Endothelial cell (in vitro differentiated cells): ENCODE measurements around the gene ZNF135. TPM values are rescaled to one million over a fixed set of nuclear protein-coding genes. Genes with fewer than 3 reads are reported as not detected.
A peak's percentile ranks its signal among the peaks of the same experiment; 100 is the strongest.

ENCODE experiments used
- DNase-seq: peaks from one replicate; pipeline ENCODE4 v3.0.0; 2021; ENCODE audit warnings: low spot score
- H3K27ac Mint-ChIP-seq: one replicate; pipeline ENCODE4 v1.8.0; 2021; ENCODE audit warnings: mixed read lengths, inconsistent platforms; ENCODE audit not compliant: unreplicated experiment
- H3K27me3 Mint-ChIP-seq: one replicate; pipeline ENCODE4 v1.8.0; 2021; ENCODE audit warnings: mild to moderate bottlenecking, moderate library complexity, mixed read lengths, inconsistent platforms; ENCODE audit not compliant: unreplicated experiment
- H3K36me3 Mint-ChIP-seq: one replicate; pipeline ENCODE4 v1.8.0; 2021; ENCODE audit warnings: mild to moderate bottlenecking, low read depth, mixed read lengths, inconsistent platforms; ENCODE audit not compliant: unreplicated experiment
- H3K4me1 Mint-ChIP-seq: one replicate; pipeline ENCODE4 v1.8.0; 2021; ENCODE audit warnings: mild to moderate bottlenecking, mixed read lengths, inconsistent platforms; ENCODE audit not compliant: unreplicated experiment
- H3K4me3 Mint-ChIP-seq: one replicate; pipeline ENCODE4 v1.8.0; 2021; ENCODE audit warnings: mild to moderate bottlenecking, mixed read lengths, inconsistent platforms; ENCODE audit not compliant: unreplicated experiment
- H3K9me3 Mint-ChIP-seq: one replicate; pipeline ENCODE4 v1.8.0; 2021; ENCODE audit warnings: mixed read lengths, inconsistent platforms; ENCODE audit not compliant: unreplicated experiment
- CTCF ChIP-seq: fragments of 200-600 bp; sonication (generic); IDR thresholded peaks from one replicate; pipeline ENCODE4 v1.5.0; 2021; ENCODE audit warnings: antibody characterized with exemption; ENCODE audit not compliant: unreplicated experiment
- total RNA-seq: library from RNA; stranded (reverse); fragmentation: NEBNext Ultra II Directional; extraction: Animal tissue kit (Norgen Biotek cat#: 25700); gene quantifications from one replicate; pipeline ENCODE4 v1.2.1, GENCODE V29; 2021; ENCODE audit not compliant: unreplicated experiment

ZNF135 gene
- total RNA-seq, 1 donor from 2014 or later, result 1.1 TPM

DNA sequence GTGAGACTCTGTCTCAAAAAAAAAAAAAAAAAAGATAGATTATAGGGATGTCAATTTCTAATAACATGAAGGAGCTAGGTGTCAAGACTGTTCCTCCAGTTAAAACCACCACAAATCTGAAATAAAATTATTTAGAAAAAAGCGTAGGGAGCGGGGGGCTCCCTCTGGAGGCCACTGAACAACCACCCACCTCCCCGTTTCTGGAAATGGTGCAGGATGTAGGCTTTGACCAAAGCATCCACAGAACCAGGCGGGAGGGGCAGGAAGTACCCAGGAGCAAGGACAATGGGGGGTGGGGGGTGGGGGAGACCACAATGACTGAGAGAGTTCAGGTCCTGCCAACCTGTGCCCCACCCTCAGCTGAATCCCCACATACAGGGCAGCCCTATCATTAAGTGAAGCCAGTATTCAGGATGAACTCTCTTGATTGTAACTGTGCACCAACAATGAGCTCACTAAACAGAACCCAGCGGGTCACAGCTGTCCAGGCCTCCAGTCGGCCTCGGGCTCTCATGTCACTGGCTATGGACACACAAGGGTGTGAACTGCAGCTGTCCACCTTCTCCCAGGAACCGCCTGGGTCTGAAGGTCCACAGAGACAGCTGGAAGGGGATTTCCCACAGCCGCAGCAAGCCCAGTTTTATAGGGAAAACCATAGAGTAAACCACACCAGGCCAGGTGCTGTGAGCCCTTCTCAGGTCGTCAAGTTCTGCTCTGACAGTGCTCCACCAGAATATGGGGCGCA, 32.3 kb downstream of the ZNF135 start:
- Mint-ChIP-seq H3K9me3 (peaks cover 16% of the 10 kb centered on the region), H3K4me3 (peak overlapping the region; percentile 73), H3K27ac (no peak overlapping the region), H3K27me3 (peaks cover 15% of the 10 kb centered on the region), H3K4me1 (no peaks in the 10 kb centered on the region), H3K36me3 (peaks cover 48% of the 10 kb centered on the region)
- no peak for TF ChIP-seq CTCF
- no peak for DNase-seq

DNA sequence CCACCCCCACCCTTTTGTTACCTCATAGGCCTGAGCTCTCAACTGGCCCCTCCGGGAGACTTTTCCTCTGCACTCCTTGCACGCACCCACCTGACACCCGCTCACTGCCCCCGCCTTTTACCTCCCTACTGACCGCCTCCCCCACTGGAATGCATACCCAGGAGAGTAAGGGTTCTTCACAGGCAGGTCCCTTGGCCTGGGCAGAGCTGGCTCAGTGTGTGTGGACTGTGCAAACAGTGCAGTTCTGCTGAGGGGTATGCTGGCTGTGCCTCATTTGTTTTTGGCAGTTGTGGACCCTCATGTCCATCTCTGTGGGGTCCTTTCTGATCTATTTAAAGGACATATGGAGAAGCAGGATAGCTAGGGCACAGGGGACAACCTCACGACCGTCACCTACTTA, 34.0 kb downstream of the ZNF135 start:
- Mint-ChIP-seq H3K27ac (no peak overlapping the region), H3K4me1 (no peaks in the 10 kb centered on the region), H3K36me3 (peaks cover 43% of the 10 kb centered on the region), H3K4me3 (peak overlapping the region; percentile 67), H3K9me3 (peaks cover 12% of the 10 kb centered on the region), H3K27me3 (peaks cover 21% of the 10 kb centered on the region)
- DNase-seq, result no peak
- no peak for TF ChIP-seq CTCF

DNA sequence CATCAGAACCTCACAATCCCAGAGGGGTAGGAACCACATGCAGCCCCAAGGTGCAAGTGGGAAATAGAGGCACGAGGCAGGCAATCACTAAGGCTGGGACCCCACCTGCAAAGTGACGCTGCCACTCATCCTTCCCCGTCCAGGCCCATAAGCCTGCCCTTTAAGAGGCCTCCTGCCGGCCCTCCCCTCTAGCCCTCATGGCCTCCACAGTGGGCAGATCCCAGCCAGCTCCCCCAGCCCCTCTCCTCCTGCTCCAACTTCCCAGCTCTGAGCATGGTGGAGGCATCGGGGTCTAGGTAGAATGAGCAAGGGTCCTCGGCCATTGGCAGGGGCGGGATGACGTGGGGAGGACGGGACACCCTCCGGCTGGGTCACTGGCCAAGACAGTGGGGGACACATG, 36.2 kb downstream of the ZNF135 start:
- Mint-ChIP-seq H3K9me3 (peaks cover 19% of the 10 kb centered on the region), H3K36me3 (peaks cover 40% of the 10 kb centered on the region), H3K4me1 (peaks cover 5% of the 10 kb centered on the region), H3K4me3 (no peak overlapping the region), H3K27ac (no peak overlapping the region), H3K27me3 (peaks cover 27% of the 10 kb centered on the region)
- no peak for TF ChIP-seq CTCF
- no peak for DNase-seq

- DNase-seq, result no peak
- peak overlapping the region; percentile 93 for H3K27ac Mint-ChIP-seq
- no peak for TF ChIP-seq CTCF
- peak overlapping the region; percentile 86 for H3K4me3 Mint-ChIP-seq
- H3K27me3 Mint-ChIP-seq, result peaks cover 27% of the 10 kb centered on the region
- H3K9me3 Mint-ChIP-seq, result peaks cover 19% of the 10 kb centered on the region
- peaks cover 5% of the 10 kb centered on the region for H3K4me1 Mint-ChIP-seq
- peaks cover 36% of the 10 kb centered on the region for H3K36me3 Mint-ChIP-seq
Observed at GRCh38 chr19:58096884-58097283, 37.8 kb downstream of the ZNF135 start.

- peak overlapping the region; percentile 57 for H3K27ac Mint-ChIP-seq
- TF ChIP-seq CTCF, result no peak
Observed at GRCh38 chr19:58097349-58097748, 38.3 kb downstream of the ZNF135 start.

More at GRCh38 chr19:58097349-58097748, 38.3 kb downstream of the ZNF135 start:
- peak overlapping the region; percentile 86 for H3K4me3 Mint-ChIP-seq
- H3K9me3 Mint-ChIP-seq, result peaks cover 20% of the 10 kb centered on the region
- peaks cover 27% of the 10 kb centered on the region for H3K27me3 Mint-ChIP-seq
- DNase-seq, result no peak
- H3K4me1 Mint-ChIP-seq, result peaks cover 5% of the 10 kb centered on the region
- peaks cover 32% of the 10 kb centered on the region for H3K36me3 Mint-ChIP-seq
